Common myeloid progenitor, CD34-positive (primary cell): ENCODE measurements around the gene LTB4R2.

ENCODE experiments used
- CTCF ChIA-PET: fragments of 350-600 bp; sonication (Branson Sonifier 250); formaldehyde crosslinking; loops from one replicate; lab custom pipeline; 2021; ENCODE audit warnings: antibody characterized with exemption; lab: Charles Lee
- POLR2A ChIA-PET: fragments of 350-600 bp; sonication (Branson Sonifier 250); formaldehyde crosslinking; loops from one replicate; lab custom pipeline; 2021; ENCODE audit warnings: antibody characterized with exemption; lab: Charles Lee
- DNase-seq, 3 donors: peaks; one replicate each; pipeline versions ENCODE4 v3.0.0 to v3.0.0-alpha.2; 2013
- H3K27ac ChIP-seq, 2 experiments: 1 replicate in 1 of 2; 2 replicates in 1 of 2; pipeline ENCODE4 v1.7.0; 2013; ENCODE audit warnings: inconsistent platforms in 2 of 2, low read length in 2 of 2, mild to moderate bottlenecking in 2 of 2, low read depth in 1 of 2, moderate library complexity in 1 of 2; ENCODE audit not compliant: severe bottlenecking in 2 of 2, insufficient read depth in 1 of 2, poor library complexity in 1 of 2
- H3K27me3 ChIP-seq, 5 experiments: replicated peaks in 2 of 5; 1 replicate in 3 of 5; 2 replicates in 2 of 5; pipeline versions ENCODE4 v1.6.1 to v1.7.0; 2013; ENCODE audit warnings: low read length in 4 of 5, mild to moderate bottlenecking in 2 of 5, moderate library complexity in 2 of 5, inconsistent platforms in 1 of 5; ENCODE audit not compliant: insufficient read depth in 5 of 5, control insufficient read depth in 4 of 5
- H3K36me3 ChIP-seq, 4 experiments: 1 replicate in 2 of 4; 2 replicates in 2 of 4; pipeline versions ENCODE4 v1.6.1 to v1.7.0; 2013; ENCODE audit warnings: low read length in 3 of 4, control low read depth in 1 of 4, mild to moderate bottlenecking in 1 of 4; ENCODE audit not compliant: control insufficient read depth in 4 of 4, insufficient read depth in 4 of 4
- H3K4me1 ChIP-seq, 4 experiments: 1 replicate in 3 of 4; 2 replicates in 1 of 4; pipeline versions ENCODE4 v1.6.1 to v1.7.1; 2013; ENCODE audit warnings: low read length in 3 of 4, mild to moderate bottlenecking in 3 of 4, control low read depth in 1 of 4, inconsistent platforms in 1 of 4, moderate library complexity in 1 of 4; ENCODE audit not compliant: control insufficient read depth in 4 of 4, insufficient read depth in 4 of 4; ENCODE audit errors: control extremely low read depth in 1 of 4
- H3K4me3 ChIP-seq, 7 experiments: 1 replicate in 4 of 7; 2 replicates in 3 of 7; pipeline versions ENCODE4 v1.5.1 to v1.7.0; 2013; ENCODE audit warnings: mild to moderate bottlenecking in 7 of 7, low read length in 6 of 7, moderate library complexity in 6 of 7, inconsistent platforms in 2 of 7, low read depth in 2 of 7, control low read depth in 1 of 7; ENCODE audit not compliant: insufficient read depth in 4 of 7, control insufficient read depth in 1 of 7; ENCODE audit errors: extremely low read depth in 1 of 7
- H3K9me3 ChIP-seq, 5 experiments: 1 replicate in 4 of 5; 2 replicates in 1 of 5; pipeline versions ENCODE4 v1.6.1 to v1.7.1; 2013; ENCODE audit warnings: low read length in 4 of 5, mild to moderate bottlenecking in 2 of 5, inconsistent platforms in 1 of 5, low read depth in 1 of 5, moderate library complexity in 1 of 5; ENCODE audit not compliant: control insufficient read depth in 4 of 5, insufficient read depth in 2 of 5; ENCODE audit errors: control extremely low read depth in 1 of 5
- WGBS: methylation state at CpG from one replicate; pipeline ENCODE4 v1.1.5; 2013; ENCODE audit not compliant: insufficient coverage; 5-methylcytosine and 5-hydroxymethylcytosine counted together

LTB4R2 gene

GRCh38 chr14:24298892-24299254, 11.1 kb upstream of the LTB4R2 start:
- POLR2A ChIA-PET = interaction anchor here (1.6 to 3.0 kb wide), 2 partner anchors 9 to 57 kb away, joined by 3 to 16 read pairs; partner anchors contain the start of genes CIDEB and TINF2
- CTCF ChIA-PET = interaction anchor here (1.0 to 19.1 kb wide), 13 partner anchors 9 to 138 kb away, joined by 3 to 391 read pairs (median 17); partner anchors contain the start of genes ADCY4, CIDEB, LTB4R and LTB4R2
- WGBS = 72% methylated on average over 7 of the region's 7 CpGs

GRCh38 chr14:24299255-24300191, 10.4 kb upstream of the LTB4R2 start, which contains the start of the genes DHRS1 and NOP9:
DHRS1 (minus strand) TSS chr14:24299780; CDS start chr14:24299106, 674 bp downstream.
NOP9 (plus strand) TSS chr14:24299850; CDS start chr14:24299955, 105 bp downstream.
- POLR2A ChIA-PET = interaction anchor here (0.6 to 3.0 kb wide), 5 partner anchors 9 to 209 kb away, joined by 3 to 16 read pairs (median 3); partner anchors contain the start of genes CBLN3, CIDEB, KHNYN and RABGGTA
- peak within 1 kb of the TSS; percentile 85 to 98 (median 92) for H3K4me3 ChIP-seq
- peak; percentile 89 to 92 (median 91) for DNase-seq
- no peaks in the 10 kb centered on the region for H3K27me3 ChIP-seq
- H3K9me3 ChIP-seq = no peaks in the 10 kb centered on the region
- peaks cover 18 to 42% (median 37%) of the 10 kb centered on the region in 4 experiments for H3K36me3 ChIP-seq
- CTCF ChIA-PET = interaction anchor here (0.8 to 19.1 kb wide), 15 partner anchors 10 to 137 kb away, joined by 3 to 391 read pairs (median 17); partner anchors contain the start of genes ADCY4, CIDEB, LTB4R and LTB4R2
- H3K4me1 ChIP-seq = peaks cover 7 to 36% (median 28%) of the 10 kb centered on the region in 4 experiments
- WGBS = 1% methylated on average over 69 of the region's 75 CpGs
- H3K27ac ChIP-seq = peak within 1 kb of the TSS; percentile 75 to 83

More at GRCh38 chr14:24298892-24299254, 11.1 kb upstream of the LTB4R2 start:
- Histone ChIP-seq H3K36me3 (peaks cover 14 to 35% (median 32%) of the 10 kb centered on the region in 4 experiments), H3K27ac (peak overlapping the region; percentile 75 to 83), H3K4me3 (peak overlapping the region; percentile 85 to 98 (median 92)), H3K27me3 (no peaks in the 10 kb centered on the region), H3K9me3 (no peaks in the 10 kb centered on the region), H3K4me1 (peaks cover 7 to 36% (median 28%) of the 10 kb centered on the region in 4 experiments)
- peak in 2 of 3 donors; percentile 47 to 58 for DNase-seq

GRCh38 chr14:24300326-24300980, 9.5 kb upstream of the LTB4R2 start:
- H3K36me3 ChIP-seq = peaks cover 20 to 51% (median 46%) of the 10 kb centered on the region in 4 experiments
- POLR2A ChIA-PET = interaction anchor here (0.6 to 1.6 kb wide), 3 partner anchors 8 to 210 kb away, joined by 3 read pairs; partner anchors contain the start of genes CIDEB and RABGGTA

GRCh38 chr14:24304019-24304387, 5.9 kb upstream of the LTB4R2 start:
- POLR2A ChIA-PET = no interaction called here
- no peak overlapping the region for H3K4me3 ChIP-seq
- H3K4me1 ChIP-seq = peaks cover 6 to 33% (median 22%) of the 10 kb centered on the region in 4 experiments
- H3K27ac ChIP-seq = no peak overlapping the region
- no peaks in the 10 kb centered on the region for H3K27me3 ChIP-seq
- H3K36me3 ChIP-seq = peaks cover 24 to 71% (median 54%) of the 10 kb centered on the region in 4 experiments
- over 99% methylated on average over 11 of the region's 11 CpGs for WGBS
- no peak for DNase-seq
- no peaks in the 10 kb centered on the region for H3K9me3 ChIP-seq
- CTCF ChIA-PET = interaction anchor here (0.8 to 19.1 kb wide), 8 partner anchors 13 to 89 kb away, joined by 3 to 391 read pairs (median 12); partner anchors contain the start of genes ADCY4, MDP1 and TINF2

More at GRCh38 chr14:24300326-24300980, 9.5 kb upstream of the LTB4R2 start:
- no peaks in the 10 kb centered on the region for H3K27me3 ChIP-seq
- H3K9me3 ChIP-seq = no peaks in the 10 kb centered on the region
- 34% methylated on average over 12 of the region's 16 CpGs for WGBS
- H3K27ac ChIP-seq = peak overlapping the region; percentile 75 to 83
- H3K4me1 ChIP-seq = peaks cover 7 to 36% (median 28%) of the 10 kb centered on the region in 4 experiments
- H3K4me3 ChIP-seq = peak overlapping the region; percentile 85 to 98 (median 92)
- DNase-seq = no peak
- CTCF ChIA-PET = interaction anchor here (0.8 to 19.1 kb wide), 12 partner anchors 10 to 131 kb away, joined by 3 to 391 read pairs (median 20); partner anchors contain the start of genes ADCY4, CHMP4A, CIDEB and LTB4R

GRCh38 chr14:24307156-24307574, 2.8 kb upstream of the LTB4R2 start:
- ChIA-PET POLR2A (no interaction called here), CTCF (interaction anchor here (0.7 to 19.1 kb wide), 22 partner anchors 7 to 215 kb away, joined by 3 to 391 read pairs (median 9); partner anchors contain the start of genes ADCY4, DHRS1, GMPR2 and IPO4)
- Histone ChIP-seq H3K4me1 (peaks cover 3 to 45% (median 36%) of the 10 kb centered on the region in 4 experiments), H3K27me3 (no peaks in the 10 kb centered on the region), H3K4me3 (no peak overlapping the region), H3K9me3 (no peaks in the 10 kb centered on the region), H3K27ac (no peak overlapping the region), H3K36me3 (peaks cover 24 to 66% (median 45%) of the 10 kb centered on the region in 4 experiments)
- DNase-seq = no peak
- 86% methylated on average over 8 of the region's 11 CpGs for WGBS
